CD4-positive, alpha-beta T cell treated with Interleukin-12 subunit alpha and Interleukin-12 subunit beta, for 1 hour (primary cell): ENCODE measurements around the gene FIGN.

Experiments used
- DNase-seq: peaks from one replicate; pipeline ENCODE4 v3.0.0-alpha.2; 2020

The FIGN gene

DNA sequence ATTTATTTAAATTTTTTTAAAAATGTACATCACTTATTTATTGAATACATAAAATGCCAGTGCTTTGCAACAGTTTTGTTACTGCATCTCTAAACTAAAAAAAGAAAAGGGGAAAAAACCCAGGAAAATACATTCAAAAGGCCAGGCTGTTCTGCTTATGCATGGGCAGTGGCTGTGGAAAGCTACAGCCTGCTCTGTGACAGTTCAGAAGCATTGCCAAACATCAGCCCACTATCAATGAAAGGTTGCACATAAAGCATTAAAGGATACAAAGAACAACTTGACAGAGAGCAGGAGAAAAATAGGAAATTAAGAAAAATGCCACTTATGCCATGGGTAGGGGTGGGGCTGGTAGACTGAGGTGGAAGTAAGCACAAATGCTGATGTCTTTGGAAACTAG, 128.2 kb downstream of the FIGN start:
- DNase-seq = no peak

DNA sequence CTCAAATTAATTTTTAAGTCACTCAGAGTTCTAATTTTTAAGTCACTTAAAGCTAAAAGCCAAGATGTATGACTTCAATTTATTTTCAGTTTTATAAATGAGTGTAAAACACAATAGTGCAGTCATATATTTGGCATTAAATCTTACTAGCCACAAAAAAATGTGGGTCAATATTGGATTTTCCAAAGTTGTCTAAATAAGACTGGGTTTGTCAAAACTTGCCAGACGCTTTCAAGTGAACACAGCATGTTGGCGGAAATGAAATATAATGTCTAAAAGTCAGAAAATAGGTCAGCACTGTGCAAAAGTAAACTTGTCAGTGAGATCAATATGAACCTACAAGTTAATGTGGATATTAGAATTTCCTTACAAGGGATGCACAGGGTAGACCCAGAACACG, 128.9 kb downstream of the FIGN start:
- no peak for DNase-seq

GRCh38 chr2:163605779-163606178, 130.0 kb downstream of the FIGN start:
- DNase-seq = no peak

- no peak for DNase-seq
Measured at GRCh38 chr2:163604941-163605555, 130.8 kb downstream of the FIGN start.

GRCh38 chr2:163602196-163602595, 133.6 kb downstream of the FIGN start:
- no peak for DNase-seq

GRCh38 chr2:163601377-163601776, 134.4 kb downstream of the FIGN start:
- no peak for DNase-seq

DNA sequence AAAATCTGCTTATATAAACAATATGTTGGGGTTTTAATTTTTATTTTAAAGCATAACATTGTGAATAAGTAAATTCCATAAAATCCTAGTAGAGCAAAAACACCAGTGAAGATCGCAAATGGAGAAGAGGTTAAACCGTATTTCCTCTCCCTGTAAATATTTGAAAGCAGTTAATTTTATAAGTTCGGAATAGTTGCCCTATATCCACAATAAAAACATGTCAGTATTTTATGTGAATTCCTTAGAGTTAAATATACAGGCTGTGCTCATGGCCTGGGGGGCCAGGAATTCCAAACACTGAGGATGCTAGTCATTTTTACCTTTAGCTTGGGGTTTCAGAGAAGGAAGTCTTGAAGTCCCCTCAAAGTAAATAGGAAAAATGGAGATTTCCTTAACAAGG, 135.0 kb downstream of the FIGN start:
- DNase-seq = no peak

GRCh38 chr2:163595028-163595427, 140.8 kb downstream of the FIGN start:
- DNase-seq = no peak

GRCh38 chr2:163594497-163594896, 141.3 kb downstream of the FIGN start:
- DNase-seq = no peak

DNA sequence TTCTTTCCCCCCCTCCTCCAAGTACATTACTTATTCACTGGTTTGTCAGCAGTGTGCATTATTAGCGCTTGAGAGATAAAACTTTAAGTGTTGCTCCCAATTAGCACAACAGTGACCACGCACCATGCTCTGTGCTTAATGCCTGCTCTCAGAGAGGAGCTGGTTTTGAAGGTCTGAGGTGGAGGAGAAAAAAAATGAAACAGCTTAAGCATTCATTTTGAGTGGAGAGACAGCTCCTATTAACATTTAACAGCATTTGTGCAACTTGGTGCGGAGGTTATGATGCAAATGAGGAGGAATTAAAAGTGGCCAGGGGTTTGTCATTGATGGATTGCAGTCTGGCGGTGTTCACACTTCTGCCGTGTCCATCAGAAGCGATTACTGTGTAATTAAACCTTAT, 141.8 kb downstream of the FIGN start:
- DNase-seq = no peak

DNA sequence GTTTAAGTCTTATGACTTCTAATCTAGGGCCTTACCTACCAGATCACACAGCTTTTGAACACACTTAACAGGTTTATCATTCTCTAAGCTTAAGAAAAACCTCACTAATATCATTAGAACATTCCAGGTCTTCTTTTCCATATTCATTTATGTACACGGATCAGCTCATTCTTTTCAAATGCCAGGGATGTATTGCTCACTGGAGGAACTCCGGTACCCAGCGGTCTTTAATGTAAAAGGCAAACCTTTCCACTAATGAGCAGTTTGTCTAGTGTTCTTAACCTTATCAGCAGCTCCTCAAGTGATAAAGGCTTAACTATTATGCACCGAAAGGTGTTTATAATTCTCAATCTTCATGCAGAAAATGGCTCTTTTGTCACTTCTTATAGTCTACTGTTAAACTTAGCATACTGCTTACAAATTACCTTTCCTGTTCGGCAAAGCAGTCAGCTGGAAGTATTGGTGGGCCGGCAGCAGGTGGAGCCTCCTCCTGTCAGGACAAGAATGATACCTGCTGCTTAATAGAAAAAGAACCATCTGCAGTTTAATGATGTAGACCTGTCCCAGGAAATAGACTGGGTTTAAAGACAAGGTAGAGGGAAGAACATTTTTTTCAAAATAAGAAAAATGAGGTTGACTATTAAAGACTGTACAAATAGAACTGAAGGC, 142.7 kb downstream of the FIGN start:
- DNase-seq = no peak

DNA sequence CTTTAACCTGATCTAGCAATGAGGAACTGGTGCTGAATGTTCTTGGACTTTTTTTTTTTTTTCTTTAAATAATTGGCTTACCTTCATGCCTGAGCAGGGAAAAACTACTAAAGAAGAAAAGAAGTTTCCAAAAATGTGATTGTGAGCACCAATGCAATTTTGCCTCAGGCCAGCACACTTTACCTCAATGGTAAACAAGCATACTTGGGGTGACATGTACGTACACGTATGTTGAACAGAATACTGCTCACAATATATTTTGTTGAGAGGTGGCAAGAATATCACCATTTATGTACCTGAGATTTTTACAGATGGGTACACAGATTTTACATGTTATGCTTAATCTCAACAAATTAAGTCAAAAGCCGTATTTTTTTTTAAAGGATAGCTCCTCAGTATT, 144.3 kb downstream of the FIGN start:
- DNase-seq = no peak

DNA sequence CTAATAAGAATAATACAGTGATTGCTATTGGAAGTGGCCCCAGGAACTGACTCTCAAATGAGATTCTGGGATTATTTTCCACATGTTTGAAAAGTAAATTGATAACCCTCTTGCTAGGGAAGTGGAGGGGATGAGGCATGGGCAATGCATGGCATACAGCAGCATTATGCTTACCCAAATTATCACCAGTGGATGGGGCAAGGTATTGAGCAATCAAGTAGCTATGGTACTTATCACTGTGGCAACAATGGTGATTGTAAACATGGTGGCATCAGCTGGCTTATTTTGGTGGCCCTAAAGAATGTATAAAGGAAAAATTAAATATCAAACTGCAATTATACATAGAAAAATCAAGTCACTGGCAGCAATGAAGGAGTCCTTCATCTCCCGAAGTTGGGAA, 155.1 kb downstream of the FIGN start:
- DNase-seq = no peak

- DNase-seq = no peak
Measured at GRCh38 chr2:163574309-163574708, 161.5 kb downstream of the FIGN start.

GRCh38 chr2:163573652-163574051, 162.2 kb downstream of the FIGN start:
- no peak for DNase-seq

DNA sequence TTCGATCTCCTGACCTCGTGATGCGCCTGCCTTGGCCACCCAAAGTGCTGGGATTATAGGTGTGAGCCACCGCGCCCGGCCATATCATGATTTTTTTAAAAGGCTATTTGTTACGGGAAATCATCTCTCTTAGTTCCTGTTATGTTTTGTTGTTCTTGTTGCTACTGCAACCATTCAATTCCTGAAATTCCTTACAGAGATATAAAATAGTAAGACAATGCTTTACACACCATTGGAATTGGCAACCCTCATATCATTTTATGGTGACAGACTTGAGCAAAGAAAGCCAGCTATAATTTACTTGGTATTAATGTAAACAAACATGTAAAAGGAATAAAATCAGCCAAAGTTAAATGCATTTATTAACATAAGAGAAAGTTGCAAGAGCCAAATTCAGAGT, 163.0 kb downstream of the FIGN start:
- no peak for DNase-seq

GRCh38 chr2:163571423-163572102, 164.2 kb downstream of the FIGN start:
- DNase-seq = no peak

DNA sequence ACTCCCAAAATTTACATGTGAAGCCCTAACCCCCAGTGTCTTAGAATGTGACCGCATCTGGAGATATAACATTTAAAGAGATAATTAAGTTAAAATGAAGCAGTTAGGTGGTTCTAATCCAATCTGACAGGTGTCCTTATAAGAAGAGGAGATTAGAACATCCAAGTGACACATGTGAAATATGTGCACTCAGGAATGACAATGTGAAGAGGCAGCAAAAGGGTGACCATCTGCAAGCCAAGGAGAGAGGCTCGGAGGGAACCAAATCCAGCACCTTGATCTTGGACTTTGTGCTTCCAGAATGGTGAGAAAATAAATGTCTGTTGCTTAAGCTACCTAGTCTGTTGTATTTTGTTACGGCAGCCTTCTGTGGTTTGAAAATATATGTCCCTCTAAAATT, 165.4 kb downstream of the FIGN start:
- no peak for DNase-seq

GRCh38 chr2:163565192-163565591, 170.6 kb downstream of the FIGN start:
- DNase-seq = no peak

DNA sequence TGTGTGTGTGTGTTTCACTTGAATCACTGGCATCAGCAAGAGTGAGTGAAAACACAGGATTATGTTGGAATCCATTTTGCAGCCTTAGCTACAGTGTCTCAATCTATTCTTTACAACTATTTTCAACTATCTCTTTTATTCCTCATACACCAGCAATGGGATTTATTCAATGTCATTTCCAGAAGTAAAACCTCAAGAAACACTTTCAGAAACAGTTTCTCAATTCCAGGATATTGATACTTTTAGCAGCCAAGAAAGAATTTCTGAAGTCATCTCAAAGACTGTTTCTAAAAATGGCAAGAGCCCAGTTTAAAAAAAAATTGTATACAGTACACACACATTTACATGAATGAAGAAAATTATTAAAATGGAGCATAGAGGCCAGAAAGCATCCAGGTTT, 171.6 kb downstream of the FIGN start:
- no peak for DNase-seq

DNA sequence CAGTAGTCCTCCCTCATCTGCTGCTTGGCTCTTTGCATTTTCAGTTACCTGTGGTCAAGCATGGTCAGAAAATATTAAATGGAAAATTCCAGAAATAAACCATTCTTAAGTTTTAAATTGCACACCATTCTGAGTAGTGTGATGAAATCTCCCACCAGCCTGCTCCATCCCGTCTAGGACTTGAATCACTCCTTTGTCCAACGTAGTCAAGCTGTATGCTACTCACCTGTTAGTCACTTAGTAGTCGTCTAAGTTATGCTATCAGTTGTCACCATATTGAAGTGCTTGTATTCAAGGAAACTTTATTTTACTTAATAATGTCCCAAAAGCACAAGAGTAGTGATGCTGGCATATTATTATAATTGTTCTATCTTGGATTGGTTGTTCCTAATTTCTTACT, 172.5 kb downstream of the FIGN start:
- no peak for DNase-seq

DNA sequence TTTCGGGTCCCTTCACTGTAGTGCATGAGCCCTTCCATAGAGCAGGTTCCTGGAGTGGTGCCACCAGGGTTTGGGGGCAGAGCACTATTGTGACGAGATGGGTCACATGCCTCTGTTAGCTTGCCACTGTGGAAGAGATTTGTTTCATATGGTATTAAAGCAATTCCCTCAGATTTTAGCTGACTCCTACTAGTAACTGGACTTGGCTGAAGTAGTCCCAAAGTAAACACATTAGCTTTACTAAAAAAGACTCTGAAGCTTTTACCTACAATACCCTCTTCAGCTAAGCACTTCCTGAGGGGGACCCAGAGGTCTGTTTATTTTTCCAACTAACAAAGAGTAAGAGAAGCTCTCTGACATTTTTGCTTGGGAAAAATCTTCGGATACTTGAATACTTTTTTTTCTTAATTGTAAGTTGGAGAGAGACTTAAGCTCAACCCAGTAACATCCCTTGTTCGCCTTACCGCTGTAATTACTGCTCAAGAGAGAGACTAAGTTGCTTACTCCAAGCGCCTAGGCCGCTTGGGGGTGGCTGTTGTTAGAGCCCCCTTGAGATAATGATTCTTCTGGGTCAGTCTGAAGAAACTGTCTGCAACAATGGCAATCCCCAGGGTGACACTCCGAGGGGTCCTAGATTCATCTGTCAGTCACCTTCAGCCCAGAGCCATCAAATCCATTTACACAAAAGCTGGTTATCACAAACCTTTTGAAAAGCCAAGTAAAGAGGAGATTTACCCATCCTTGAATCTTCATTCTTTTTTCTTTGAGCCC, 177.4 kb downstream of the FIGN start:
- DNase-seq = no peak

GRCh38 chr2:163556511-163556910, 179.3 kb downstream of the FIGN start:
- no peak for DNase-seq

- DNase-seq = no peak
Measured at GRCh38 chr2:163554864-163555263, 180.9 kb downstream of the FIGN start.
